ELF-1 (cell line): ENCODE data around the gene NR1H3.

Experiments
- DNase-seq: peaks from one replicate; pipeline ENCODE4 v3.0.0-alpha.2; 2016; ENCODE audit warnings: low read depth, low spot score

NR1H3 gene

GRCh38 chr11:47269829-47270305, 12.1 kb downstream of the NR1H3 start, which contains the start of gene MADD:
Gene MADD, plus strand, starts transcription at chr11:47270133.
- peak; percentile 77 for DNase-seq

- DNase-seq: no peak
Observed at GRCh38 chr11:47270331-47271271, 12.8 kb downstream of the NR1H3 start.

GRCh38 chr11:47271328-47271727, 13.5 kb downstream of the NR1H3 start:
- DNase-seq: no peak

GRCh38 chr11:47271961-47272661, 14.3 kb downstream of the NR1H3 start:
- DNase-seq: no peak

- DNase-seq: no peak
Observed at GRCh38 chr11:47272706-47273105, 14.9 kb downstream of the NR1H3 start.

GRCh38 chr11:47274495-47275235, 16.9 kb downstream of the NR1H3 start:
- no peak for DNase-seq

GRCh38 chr11:47276923-47277322, 19.1 kb downstream of the NR1H3 start:
- no peak for DNase-seq

- no peak for DNase-seq
Observed at GRCh38 chr11:47278058-47278457, 20.3 kb downstream of the NR1H3 start.

GRCh38 chr11:47278769-47279168, 21.0 kb downstream of the NR1H3 start:
- DNase-seq: no peak

GRCh38 chr11:47280099-47280498, 22.3 kb downstream of the NR1H3 start:
- DNase-seq: no peak

- no peak for DNase-seq
Observed at GRCh38 chr11:47280860-47281259, 23.1 kb downstream of the NR1H3 start.

- no peak for DNase-seq
Observed at GRCh38 chr11:47282462-47282861, 24.7 kb downstream of the NR1H3 start.

- DNase-seq: no peak
Observed at GRCh38 chr11:47284151-47284550, 26.4 kb downstream of the NR1H3 start.

- no peak for DNase-seq
Observed at GRCh38 chr11:47285969-47286770, 28.4 kb downstream of the NR1H3 start.

GRCh38 chr11:47288066-47288465, 30.3 kb downstream of the NR1H3 start:
- DNase-seq: no peak

- no peak for DNase-seq
Observed at GRCh38 chr11:47289856-47290255, 32.1 kb downstream of the NR1H3 start.

GRCh38 chr11:47295385-47295784, 37.6 kb downstream of the NR1H3 start:
- no peak for DNase-seq

GRCh38 chr11:47296045-47296444, 38.2 kb downstream of the NR1H3 start:
- no peak for DNase-seq

GRCh38 chr11:47299078-47299477, 41.3 kb downstream of the NR1H3 start:
- DNase-seq: no peak

GRCh38 chr11:47302853-47303252, 45.1 kb downstream of the NR1H3 start:
- DNase-seq: no peak
